RWPE2 (cell line): ENCODE data around the gene CASK.

Experiments used
- ATAC-seq: fragments of 200-7000 bp; cut with Tn5 transposase; 3 replicates; pipeline ENCODE4 v1.9.1; 2021; ENCODE audit warnings: low read depth
- DNase-seq: peaks from one replicate; pipeline ENCODE4 v3.0.0-alpha.2; 2020; ENCODE audit warnings: low spot score
- H3K27ac ChIP-seq: fragments of 450-650 bp; 2 replicates; pipeline ENCODE4 v1.5.1; 2017; ENCODE audit warnings: mild to moderate bottlenecking; ENCODE audit not compliant: poor library complexity, severe bottlenecking
- H3K27me3 ChIP-seq: fragments of 250-450 bp; sonication (Bioruptor Pico); 2 replicates; pipeline ENCODE4 v1.5.1; 2021; ENCODE audit warnings: mild to moderate bottlenecking, moderate library complexity; ENCODE audit not compliant: insufficient read depth, poor library complexity, severe bottlenecking
- H3K36me3 ChIP-seq: fragments of 250-450 bp; sonication (Bioruptor Pico); 2 replicates; pipeline ENCODE4 v1.5.1; 2020; ENCODE audit warnings: low read depth, mild to moderate bottlenecking, moderate library complexity
- H3K4me1 ChIP-seq: fragments of 250-450 bp; sonication (Bioruptor Pico); 2 replicates; pipeline ENCODE4 v1.5.1; 2021; ENCODE audit warnings: mild to moderate bottlenecking, moderate library complexity; ENCODE audit not compliant: insufficient read depth, poor library complexity, severe bottlenecking
- H3K4me3 ChIP-seq: fragments of 250-450 bp; sonication (Bioruptor Pico); 2 replicates; pipeline ENCODE4 v1.5.1; 2021; ENCODE audit warnings: mild to moderate bottlenecking, moderate library complexity; ENCODE audit not compliant: severe bottlenecking
- H3K9me3 ChIP-seq: fragments of 250-450 bp; sonication (Bioruptor Pico); 2 replicates; pipeline ENCODE4 v1.5.1; 2021; ENCODE audit warnings: mild to moderate bottlenecking, moderate library complexity; ENCODE audit not compliant: severe bottlenecking
- TF ChIP-seq, protein P1 (sequence below): fragments of 450-650 bp; IDR thresholded peaks from one replicate; pipeline ENCODE4 v1.5.1; 2017; ENCODE audit warnings: mild to moderate bottlenecking, moderate library complexity; ENCODE audit not compliant: poor library complexity, severe bottlenecking

CASK gene

DNA sequence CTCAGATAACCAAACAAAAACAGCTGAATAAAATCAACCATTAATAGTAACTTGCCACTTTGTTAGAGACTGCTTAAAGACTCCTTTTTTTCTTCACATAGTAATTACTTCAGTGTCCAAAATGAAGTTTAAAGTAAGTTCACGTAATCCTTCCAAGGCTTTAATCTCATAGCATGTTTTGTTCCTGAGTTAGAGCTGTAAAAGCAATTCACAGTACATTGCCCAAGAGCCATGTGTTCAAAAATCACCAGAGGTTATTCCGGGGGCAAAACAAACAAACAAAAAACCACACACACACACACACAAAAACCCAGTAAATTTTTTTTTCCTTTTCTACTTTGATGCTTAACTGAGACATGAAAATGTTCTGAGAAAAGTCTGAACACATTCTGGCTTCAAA lies 193.3 kb downstream of the CASK start:
- ATAC-seq (no peak), DNase-seq (no peak)

DNA sequence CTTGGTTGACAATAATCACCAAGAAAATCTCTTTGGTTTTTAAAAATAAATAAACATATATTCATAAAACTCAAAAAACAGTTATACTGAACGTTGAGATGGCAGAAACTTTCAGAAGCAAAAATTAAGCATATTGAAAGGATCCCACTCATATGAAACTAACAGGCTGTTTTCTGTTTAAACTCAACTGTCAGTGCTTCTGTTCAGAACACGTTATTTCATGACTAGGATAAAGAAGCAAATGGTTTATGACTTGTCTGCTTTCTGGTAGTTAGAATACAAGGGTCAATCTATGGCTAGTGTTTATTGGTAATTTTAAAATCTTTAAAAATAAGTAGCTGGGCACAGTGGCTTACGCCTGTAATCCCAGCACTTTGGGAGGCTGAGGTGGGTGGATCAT lies 195.2 kb downstream of the CASK start:
- H3K36me3 ChIP-seq = no peaks in the 10 kb centered on the region
- H3K4me3 ChIP-seq = no peak overlapping the region
- H3K27ac ChIP-seq = no peak overlapping the region
- H3K4me1 ChIP-seq = no peaks in the 10 kb centered on the region
- no peaks in the 10 kb centered on the region for H3K9me3 ChIP-seq
- H3K27me3 ChIP-seq = no peaks in the 10 kb centered on the region
- no peak for DNase-seq
- no peak for ATAC-seq
- TF ChIP-seq, protein P1, sequence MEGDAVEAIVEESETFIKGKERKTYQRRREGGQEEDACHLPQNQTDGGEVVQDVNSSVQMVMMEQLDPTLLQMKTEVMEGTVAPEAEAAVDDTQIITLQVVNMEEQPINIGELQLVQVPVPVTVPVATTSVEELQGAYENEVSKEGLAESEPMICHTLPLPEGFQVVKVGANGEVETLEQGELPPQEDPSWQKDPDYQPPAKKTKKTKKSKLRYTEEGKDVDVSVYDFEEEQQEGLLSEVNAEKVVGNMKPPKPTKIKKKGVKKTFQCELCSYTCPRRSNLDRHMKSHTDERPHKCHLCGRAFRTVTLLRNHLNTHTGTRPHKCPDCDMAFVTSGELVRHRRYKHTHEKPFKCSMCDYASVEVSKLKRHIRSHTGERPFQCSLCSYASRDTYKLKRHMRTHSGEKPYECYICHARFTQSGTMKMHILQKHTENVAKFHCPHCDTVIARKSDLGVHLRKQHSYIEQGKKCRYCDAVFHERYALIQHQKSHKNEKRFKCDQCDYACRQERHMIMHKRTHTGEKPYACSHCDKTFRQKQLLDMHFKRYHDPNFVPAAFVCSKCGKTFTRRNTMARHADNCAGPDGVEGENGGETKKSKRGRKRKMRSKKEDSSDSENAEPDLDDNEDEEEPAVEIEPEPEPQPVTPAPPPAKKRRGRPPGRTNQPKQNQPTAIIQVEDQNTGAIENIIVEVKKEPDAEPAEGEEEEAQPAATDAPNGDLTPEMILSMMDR = no peak

More for the DNA sequence above, 193.3 kb downstream of the CASK start:
- TF ChIP-seq, protein P1 = no peak
- H3K4me3 ChIP-seq = no peak overlapping the region
- no peaks in the 10 kb centered on the region for H3K9me3 ChIP-seq
- H3K27ac ChIP-seq = no peak overlapping the region
- H3K36me3 ChIP-seq = no peaks in the 10 kb centered on the region
- H3K4me1 ChIP-seq = no peaks in the 10 kb centered on the region
- H3K27me3 ChIP-seq = no peaks in the 10 kb centered on the region

DNA sequence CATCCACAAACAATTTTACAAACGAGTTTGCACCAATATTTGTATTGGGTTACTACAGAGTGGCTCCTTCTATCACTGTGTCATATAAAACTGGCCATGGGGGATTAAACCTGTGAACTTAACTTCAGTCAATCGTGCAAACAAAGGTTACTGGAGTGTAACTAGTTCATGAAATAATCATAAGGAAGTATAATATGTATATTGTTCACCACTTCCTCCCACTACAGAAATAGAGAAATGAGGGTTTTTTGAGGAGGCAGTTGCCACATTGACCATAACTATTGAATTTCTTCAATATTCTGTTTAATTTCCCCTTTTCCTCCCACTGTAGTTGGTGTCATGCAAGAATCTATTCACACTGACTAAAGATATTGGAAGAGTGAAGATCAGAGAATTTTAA lies 199.5 kb downstream of the CASK start, which contains the start of gene GPR82:
TSS of gene GPR82 (plus strand) at position 356 of the 400 bp plus-strand sequence. CDS start 2,846 bp downstream, outside the sequence.
- no peaks in the 10 kb centered on the region for H3K9me3 ChIP-seq
- DNase-seq (no peak), ATAC-seq (no peak)
- H3K27ac ChIP-seq = no peak within 1 kb of the TSS
- no peaks in the 10 kb centered on the region for H3K27me3 ChIP-seq
- H3K4me3 ChIP-seq = no peak within 1 kb of the TSS
- TF ChIP-seq, protein P1 = no peak
- no peaks in the 10 kb centered on the region for H3K36me3 ChIP-seq
- H3K4me1 ChIP-seq = no peaks in the 10 kb centered on the region

DNA sequence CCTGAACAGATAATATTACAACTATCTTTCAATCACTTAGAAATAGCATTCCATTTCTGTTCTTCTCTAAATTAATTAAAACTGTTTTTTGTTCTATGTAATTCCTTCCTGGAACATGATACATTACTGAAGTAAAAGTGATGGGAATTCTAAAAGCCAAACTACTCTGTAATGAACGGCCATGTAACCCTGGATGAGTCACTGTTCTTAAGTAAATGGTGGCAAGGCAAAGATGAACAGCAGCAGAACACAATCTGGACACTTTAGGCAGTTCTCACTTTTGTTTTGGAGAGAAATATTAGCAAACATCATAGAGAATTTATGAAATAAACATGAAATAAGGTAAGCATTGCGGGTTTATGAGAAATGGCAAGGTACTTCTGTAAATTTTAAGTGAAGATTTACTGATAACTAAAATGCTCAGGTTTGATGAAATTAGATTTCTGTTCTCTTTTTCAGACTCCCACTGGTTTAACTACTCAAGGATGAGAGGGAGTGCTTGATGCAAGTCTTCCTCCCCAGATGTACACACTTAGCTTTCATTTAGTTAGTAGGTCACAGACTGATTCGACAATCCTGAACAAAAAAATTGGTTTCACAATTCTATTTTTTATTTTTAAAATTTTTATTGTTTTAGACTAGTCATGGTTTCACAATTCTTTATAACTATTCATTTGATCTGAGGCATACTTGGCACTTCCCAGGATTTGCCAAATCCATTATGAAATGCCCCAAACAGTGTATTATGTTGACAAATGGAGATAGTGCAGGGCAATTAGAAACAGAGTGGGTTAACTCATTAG lies 200.3 kb downstream of the CASK start:
- TF ChIP-seq, protein P1 = no peak
- DNase-seq (no peak), ATAC-seq (no peak)
- Histone ChIP-seq H3K27ac (no peak overlapping the region), H3K9me3 (no peaks in the 10 kb centered on the region), H3K36me3 (no peaks in the 10 kb centered on the region), H3K4me1 (no peaks in the 10 kb centered on the region), H3K4me3 (no peak overlapping the region), H3K27me3 (no peaks in the 10 kb centered on the region)

DNA sequence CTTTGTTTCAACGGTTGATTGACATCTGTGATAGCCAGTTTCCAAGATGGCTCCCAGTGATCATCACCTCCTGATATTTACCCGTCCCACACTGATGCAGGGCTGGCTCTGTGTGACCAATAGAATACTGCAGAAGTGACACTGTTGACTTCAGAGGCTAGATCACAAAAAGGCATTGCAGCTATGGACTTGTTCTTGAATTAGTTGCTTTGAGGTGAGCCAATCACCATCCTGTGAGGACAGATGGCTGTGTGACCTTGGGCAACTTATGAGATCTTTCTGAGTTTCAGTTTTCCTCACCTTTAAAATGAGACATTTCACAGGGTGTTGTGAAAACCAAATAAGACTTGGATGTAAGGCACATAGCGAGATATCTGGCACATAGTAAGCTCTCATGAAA lies 201.1 kb downstream of the CASK start:
- no peaks in the 10 kb centered on the region for H3K36me3 ChIP-seq
- H3K4me1 ChIP-seq = no peaks in the 10 kb centered on the region
- no peak overlapping the region for H3K4me3 ChIP-seq
- TF ChIP-seq, protein P1 = no peak
- H3K27ac ChIP-seq = no peak overlapping the region
- DNase-seq (no peak), ATAC-seq (no peak)
- no peaks in the 10 kb centered on the region for H3K9me3 ChIP-seq
- no peaks in the 10 kb centered on the region for H3K27me3 ChIP-seq
